Measurements from ENCODE around the gene NTF3.

Gene NTF3

DNA sequence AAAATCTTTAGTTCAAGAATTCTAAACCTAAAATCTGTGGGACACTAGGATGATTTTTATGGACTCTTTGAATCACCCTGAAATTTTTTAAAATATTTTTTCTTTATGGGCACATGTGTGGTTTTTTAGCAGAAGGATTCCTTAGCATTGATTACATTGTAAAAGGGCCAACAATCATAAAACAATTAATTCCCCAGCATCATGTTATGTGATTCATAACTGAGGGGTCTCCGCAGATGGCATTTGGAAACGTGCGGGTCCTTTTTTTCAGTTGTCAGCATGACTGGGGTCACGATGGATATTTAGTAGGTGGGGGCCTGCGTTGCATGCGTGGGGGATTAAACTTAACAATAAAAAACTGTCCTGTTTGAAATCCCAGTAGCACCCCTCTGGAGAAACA is 52.5 kb downstream of the NTF3 start:
- TF ChIP-seq, protein P1, sequence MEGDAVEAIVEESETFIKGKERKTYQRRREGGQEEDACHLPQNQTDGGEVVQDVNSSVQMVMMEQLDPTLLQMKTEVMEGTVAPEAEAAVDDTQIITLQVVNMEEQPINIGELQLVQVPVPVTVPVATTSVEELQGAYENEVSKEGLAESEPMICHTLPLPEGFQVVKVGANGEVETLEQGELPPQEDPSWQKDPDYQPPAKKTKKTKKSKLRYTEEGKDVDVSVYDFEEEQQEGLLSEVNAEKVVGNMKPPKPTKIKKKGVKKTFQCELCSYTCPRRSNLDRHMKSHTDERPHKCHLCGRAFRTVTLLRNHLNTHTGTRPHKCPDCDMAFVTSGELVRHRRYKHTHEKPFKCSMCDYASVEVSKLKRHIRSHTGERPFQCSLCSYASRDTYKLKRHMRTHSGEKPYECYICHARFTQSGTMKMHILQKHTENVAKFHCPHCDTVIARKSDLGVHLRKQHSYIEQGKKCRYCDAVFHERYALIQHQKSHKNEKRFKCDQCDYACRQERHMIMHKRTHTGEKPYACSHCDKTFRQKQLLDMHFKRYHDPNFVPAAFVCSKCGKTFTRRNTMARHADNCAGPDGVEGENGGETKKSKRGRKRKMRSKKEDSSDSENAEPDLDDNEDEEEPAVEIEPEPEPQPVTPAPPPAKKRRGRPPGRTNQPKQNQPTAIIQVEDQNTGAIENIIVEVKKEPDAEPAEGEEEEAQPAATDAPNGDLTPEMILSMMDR (IDR thresholded peaks at IDR 0.05; ENCODE audit: control insufficient read depth, insufficient read depth, low read depth, low read length, missing control alignments) = no peak
- H3K4me3 ChIP-seq (ENCODE audit: control insufficient read depth, low read depth, low read length) = no peak overlapping the region
- DNase-seq (ENCODE audit: low read depth) = no peak

DNA sequence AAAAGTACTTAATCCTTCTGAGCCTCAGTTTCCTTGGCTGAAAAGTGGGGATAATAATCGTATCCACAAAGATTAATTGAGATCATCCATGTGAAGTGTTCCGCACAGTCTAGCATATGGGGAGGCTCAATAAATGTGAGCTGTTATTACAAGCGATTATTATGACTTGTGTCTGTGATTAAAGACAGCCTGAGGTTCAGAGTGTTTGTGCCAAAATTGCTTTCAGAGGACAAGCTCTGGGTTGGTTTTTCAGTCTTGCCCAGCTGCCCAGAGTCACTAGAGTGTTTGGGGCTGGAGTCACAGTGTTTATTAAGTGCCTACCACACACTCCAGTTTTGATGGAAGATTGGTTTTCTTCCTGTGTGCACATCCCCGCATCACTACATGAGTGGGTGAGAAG is 53.5 kb downstream of the NTF3 start:
- H3K4me3 ChIP-seq (ENCODE audit: control insufficient read depth, low read depth, low read length) = no peak overlapping the region
- no peak for DNase-seq (ENCODE audit: low read depth)
- TF ChIP-seq, protein P1 (IDR thresholded peaks at IDR 0.05; ENCODE audit: control insufficient read depth, insufficient read depth, low read depth, low read length, missing control alignments) = no peak

DNA sequence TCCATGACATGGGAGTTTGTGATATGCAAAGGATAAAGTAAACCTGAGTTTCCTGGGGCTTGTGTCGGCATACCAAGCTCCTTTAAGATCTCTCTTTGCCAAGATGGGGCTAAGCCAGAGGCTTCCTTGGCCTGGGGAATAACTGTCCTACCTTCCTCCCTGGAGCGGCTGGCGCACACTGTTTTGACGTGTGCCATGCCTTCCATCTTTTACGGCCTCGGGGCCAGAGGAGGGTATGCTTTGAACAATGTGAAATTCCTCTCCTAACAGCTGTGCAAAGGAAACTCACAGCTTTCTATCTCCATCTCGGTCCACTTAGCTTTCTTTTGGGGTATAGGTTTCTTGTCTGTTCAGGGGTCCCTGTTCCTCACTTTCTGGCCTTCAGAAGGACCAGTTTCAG is 55.2 kb downstream of the NTF3 start:
- DNase-seq (ENCODE audit: low read depth) = no peak
- H3K4me3 ChIP-seq (ENCODE audit: control insufficient read depth, low read depth, low read length) = no peak overlapping the region
- TF ChIP-seq, protein P1 (IDR thresholded peaks at IDR 0.05; ENCODE audit: control insufficient read depth, insufficient read depth, low read depth, low read length, missing control alignments) = no peak

DNA sequence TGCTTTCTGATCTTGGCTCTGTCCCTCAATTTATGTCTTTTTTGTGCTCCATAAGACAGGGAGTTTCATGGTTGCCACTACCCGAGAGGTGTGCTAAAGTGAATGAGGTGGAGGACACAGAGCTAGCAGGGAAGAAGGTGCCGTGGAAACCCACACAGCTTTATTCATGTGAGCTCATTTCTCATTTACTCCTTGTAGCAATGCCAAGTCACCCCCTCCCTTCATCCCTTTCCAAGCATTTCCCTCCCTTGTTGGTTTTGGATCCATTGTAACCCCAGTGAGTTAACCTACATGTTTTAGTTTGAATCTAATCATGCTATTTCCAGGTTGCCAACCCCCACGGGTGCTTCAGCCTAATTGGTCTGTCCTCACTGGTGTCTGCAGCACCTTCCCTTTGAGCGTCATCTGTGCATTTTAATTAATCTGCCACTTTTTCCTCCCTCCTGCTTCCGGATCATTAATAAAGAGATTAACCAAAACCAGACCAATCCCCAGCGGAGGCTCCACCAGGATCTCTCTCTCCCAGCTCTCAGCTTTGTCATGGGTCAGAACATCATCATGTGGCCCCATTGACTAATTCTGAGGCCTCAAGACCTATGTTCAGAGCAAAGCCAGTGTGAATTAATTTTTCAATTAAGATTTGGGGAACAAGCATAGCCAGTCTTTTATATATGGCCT is 56.2 kb downstream of the NTF3 start:
- DNase-seq (ENCODE audit: low read depth) = no peak

DNA sequence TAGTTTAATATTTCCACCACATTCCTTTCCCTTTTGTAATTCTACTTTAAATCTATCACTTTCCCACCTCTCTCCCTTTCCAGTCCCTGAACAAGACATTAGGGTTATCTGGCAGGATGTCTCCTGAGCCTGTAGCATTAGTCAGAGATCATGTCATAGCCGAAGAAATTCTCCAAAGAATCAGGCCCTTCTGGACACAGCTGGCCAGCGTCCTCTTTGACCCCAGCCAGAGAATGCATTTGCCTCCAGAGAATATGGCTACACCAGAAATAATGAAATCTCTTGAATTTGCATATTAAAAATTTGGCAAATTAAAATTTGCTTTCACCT is 56.7 kb downstream of the NTF3 start:
- no peak for DNase-seq (ENCODE audit: low read depth)
- TF ChIP-seq, protein P1 (IDR thresholded peaks at IDR 0.05; ENCODE audit: control insufficient read depth, insufficient read depth, low read depth, low read length, missing control alignments) = no peak
- no peak overlapping the region for H3K4me3 ChIP-seq (ENCODE audit: control insufficient read depth, low read depth, low read length)

More for the DNA sequence above, 56.2 kb downstream of the NTF3 start:
- H3K4me3 ChIP-seq (ENCODE audit: control insufficient read depth, low read depth, low read length) = no peak overlapping the region
- TF ChIP-seq, protein P1 (IDR thresholded peaks at IDR 0.05; ENCODE audit: control insufficient read depth, insufficient read depth, low read depth, low read length, missing control alignments) = no peak

DNA sequence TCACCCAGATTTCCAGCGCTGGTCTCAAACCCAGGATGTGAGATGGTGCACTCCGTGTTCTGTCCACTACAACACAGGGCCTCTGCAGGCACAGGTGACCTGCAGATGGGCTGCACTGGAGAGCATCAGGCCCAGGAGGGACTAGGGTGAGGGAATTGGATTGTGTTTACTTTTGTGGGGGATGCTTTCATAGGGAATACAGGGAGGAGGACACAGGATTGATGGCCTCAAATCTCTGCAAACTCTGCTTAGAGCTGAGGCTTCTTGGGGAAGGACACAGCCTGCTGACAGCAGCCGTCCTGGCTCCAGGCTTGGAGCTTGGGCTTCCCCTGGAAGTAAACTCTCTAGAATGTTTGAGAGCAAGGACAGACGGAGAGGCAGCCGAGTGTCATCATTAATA is 57.1 kb downstream of the NTF3 start:
- DNase-seq (ENCODE audit: low read depth) = no peak
- H3K4me3 ChIP-seq (ENCODE audit: control insufficient read depth, low read depth, low read length) = no peak overlapping the region
- TF ChIP-seq, protein P1 (IDR thresholded peaks at IDR 0.05; ENCODE audit: control insufficient read depth, insufficient read depth, low read depth, low read length, missing control alignments) = no peak
